ENCODE results near the gene TIGAR.

The TIGAR gene, protein sequence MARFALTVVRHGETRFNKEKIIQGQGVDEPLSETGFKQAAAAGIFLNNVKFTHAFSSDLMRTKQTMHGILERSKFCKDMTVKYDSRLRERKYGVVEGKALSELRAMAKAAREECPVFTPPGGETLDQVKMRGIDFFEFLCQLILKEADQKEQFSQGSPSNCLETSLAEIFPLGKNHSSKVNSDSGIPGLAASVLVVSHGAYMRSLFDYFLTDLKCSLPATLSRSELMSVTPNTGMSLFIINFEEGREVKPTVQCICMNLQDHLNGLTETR

DNA sequence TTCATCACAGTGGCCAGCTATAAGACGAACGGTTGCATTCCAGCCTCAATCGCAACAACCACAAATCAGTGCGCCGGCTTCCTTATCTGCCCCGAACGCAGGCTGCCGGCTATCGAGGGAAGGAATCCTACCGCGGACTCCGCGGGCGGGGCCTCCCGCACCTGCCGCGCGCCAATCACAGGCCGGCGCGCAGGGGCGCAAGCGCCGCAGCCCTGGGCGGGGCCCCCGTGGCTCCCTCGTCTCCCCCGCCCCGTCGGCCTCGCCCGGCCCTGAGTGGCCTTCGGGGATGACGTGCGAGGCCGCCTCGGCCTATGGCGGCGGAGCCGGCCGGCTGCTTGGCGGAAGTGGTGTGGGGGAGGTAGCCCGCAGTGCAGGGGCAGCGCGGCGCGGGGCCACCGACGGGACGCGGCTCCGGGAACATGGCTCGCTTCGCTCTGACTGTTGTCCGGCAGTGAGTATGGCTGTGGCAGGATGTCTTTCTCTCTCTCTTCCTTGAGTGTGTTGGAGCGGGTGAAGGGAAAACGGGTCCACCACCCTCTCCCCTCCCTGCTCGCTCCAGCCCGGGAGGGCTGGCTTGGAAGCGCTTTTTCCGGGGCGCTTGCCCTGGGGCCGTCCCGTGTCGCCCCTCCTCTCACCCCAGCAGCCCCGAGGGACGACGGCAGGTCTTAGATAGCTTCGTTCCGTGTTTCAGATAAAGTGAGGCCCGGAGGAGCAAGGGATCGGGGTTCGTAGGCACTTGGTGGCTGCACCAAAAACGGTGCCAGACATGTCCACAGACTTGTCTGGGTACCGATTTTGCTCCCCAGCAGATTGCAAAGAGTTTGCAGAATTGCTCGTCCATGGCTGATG, at the start of gene TIGAR:
Gene TIGAR, plus strand, starts transcription at position 361 of the 849 bp plus-strand sequence. Its CDS starts 59 bp downstream, at position 420.
- peak; percentile 93 for DNase-seq

GRCh38 chr12:4271717-4272423, 49.1 kb upstream of the TIGAR start:
- DNase-seq, result peak; percentile 89

GRCh38 chr12:4272424-4273272, 48.4 kb upstream of the TIGAR start:
- DNase-seq, result peak; percentile 77

GRCh38 chr12:4273273-4273651, 47.8 kb upstream of the TIGAR start:
- no peak for DNase-seq

DNA sequence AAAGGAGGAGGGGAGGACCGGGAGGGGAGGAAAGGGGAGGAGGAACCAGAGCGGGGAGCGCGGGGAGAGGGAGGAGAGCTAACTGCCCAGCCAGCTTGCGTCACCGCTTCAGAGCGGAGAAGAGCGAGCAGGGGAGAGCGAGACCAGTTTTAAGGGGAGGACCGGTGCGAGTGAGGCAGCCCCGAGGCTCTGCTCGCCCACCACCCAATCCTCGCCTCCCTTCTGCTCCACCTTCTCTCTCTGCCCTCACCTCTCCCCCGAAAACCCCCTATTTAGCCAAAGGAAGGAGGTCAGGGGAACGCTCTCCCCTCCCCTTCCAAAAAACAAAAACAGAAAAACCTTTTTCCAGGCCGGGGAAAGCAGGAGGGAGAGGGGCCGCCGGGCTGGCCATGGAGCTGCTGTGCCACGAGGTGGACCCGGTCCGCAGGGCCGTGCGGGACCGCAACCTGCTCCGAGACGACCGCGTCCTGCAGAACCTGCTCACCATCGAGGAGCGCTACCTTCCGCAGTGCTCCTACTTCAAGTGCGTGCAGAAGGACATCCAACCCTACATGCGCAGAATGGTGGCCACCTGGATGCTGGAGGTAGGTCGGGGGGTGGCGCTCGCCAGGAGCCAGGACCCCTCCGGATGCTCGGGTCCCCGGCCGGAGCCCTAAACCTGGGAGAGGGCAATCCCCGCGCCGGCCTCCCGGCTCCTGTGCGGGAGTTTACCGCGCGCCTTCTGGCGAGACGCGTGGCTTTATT, 47.2 kb upstream of the TIGAR start, which contains the start of gene CCND2:
Gene CCND2, plus strand, starts transcription at position 111 of the 744 bp plus-strand sequence. Its CDS starts 279 bp downstream, at position 390.
- DNase-seq, result peak; percentile 79

DNA sequence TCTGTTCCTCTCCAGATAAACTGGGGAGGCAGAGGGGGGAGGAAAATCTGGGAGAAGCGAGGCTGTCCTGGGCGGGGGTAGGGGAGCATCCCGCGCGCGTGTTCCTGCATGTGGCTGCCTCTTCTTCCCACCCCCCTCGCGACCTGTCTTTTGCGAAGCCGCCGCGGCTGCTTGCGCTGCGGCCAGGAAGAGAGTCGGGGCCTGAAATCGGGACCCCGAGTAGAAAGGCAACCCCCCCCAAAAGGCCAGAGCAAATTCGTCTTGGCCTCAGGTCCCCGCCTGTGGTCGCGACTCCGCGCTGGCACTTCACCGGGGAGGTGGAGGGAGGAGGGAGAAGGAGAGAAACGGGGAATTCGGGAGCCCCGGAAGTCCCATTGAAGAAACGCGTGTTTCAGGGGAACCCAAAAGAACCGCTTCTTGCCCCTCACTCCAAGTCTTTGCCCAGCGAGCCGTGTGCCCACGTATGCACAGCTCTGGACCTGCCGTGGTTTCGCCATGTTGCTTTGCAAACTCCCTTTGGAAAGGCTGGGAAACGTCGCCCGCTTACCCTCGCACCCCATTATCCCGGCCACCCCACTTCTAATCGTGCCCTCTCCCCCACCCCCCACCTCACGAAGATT, 46.5 kb upstream of the TIGAR start:
- peak; percentile 41 for DNase-seq

DNA sequence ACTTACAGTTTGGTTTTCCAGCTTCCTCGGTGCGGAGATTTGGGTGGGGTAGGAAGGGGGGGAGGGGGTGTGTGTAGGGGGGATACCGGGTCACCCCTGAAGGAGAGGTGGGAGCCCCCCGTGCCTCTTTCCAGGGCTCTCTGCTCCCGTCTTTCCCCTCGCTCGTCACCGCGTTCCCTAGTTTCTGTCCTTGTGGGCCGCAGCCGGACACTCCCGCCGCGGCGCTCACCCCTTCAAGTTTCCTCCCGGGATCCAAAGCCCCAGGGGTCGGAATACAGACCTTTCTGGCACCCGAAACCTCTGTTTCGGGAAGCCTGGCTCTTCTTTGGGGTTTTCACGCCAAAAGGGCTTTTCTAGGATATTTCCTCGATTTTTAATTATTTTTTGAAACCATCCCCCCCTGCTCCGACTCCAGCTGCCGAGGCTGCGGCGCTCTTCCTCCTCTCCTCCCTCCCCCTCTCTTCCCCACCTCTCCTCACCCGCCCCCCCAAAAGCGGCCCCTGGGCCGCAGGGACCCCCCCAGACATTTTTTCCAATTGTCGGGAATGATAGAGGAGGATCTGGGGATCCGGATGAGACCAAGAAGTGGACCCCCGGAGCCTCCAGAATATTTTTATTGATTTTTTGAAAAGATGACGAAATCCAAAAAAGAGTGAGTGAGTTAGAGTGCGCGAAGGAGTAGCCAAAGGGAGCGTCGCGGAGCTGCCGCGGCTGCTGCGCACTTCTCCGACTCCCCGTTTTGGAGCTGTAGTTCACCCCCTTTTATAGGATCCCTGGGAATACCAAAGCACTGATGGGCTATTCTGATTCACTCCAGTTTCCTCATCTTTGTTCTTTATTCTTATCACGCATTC, 45.8 kb upstream of the TIGAR start:
- no peak for DNase-seq

GRCh38 chr12:4275870-4276301, 45.1 kb upstream of the TIGAR start:
- DNase-seq, result no peak

- peak; percentile 86 for DNase-seq
These were observed 44.3 kb upstream of the TIGAR start for GRCh38 chr12:4276524-4277204.

- DNase-seq, result no peak
These were observed 43.8 kb upstream of the TIGAR start for GRCh38 chr12:4277205-4277543.

DNA sequence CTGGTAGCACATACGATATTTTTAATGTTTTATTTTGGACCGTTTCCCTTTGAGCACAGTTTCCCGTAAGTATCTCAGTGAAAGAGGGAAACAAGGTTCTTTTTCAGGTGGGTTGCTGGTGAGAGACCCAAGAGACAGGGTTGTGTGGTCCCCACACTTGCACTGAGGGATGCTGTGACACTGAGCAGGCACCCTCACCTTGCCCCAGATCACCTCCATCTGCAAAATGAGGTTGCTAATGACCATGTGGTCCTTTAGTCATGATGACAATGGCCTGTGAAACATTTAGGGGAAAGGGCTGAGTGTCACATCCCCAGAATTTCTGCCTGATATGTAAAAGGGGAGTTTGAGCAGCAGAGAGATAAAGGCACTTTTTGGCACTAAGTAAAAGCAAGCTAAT, 43.2 kb upstream of the TIGAR start:
- no peak for DNase-seq

DNA sequence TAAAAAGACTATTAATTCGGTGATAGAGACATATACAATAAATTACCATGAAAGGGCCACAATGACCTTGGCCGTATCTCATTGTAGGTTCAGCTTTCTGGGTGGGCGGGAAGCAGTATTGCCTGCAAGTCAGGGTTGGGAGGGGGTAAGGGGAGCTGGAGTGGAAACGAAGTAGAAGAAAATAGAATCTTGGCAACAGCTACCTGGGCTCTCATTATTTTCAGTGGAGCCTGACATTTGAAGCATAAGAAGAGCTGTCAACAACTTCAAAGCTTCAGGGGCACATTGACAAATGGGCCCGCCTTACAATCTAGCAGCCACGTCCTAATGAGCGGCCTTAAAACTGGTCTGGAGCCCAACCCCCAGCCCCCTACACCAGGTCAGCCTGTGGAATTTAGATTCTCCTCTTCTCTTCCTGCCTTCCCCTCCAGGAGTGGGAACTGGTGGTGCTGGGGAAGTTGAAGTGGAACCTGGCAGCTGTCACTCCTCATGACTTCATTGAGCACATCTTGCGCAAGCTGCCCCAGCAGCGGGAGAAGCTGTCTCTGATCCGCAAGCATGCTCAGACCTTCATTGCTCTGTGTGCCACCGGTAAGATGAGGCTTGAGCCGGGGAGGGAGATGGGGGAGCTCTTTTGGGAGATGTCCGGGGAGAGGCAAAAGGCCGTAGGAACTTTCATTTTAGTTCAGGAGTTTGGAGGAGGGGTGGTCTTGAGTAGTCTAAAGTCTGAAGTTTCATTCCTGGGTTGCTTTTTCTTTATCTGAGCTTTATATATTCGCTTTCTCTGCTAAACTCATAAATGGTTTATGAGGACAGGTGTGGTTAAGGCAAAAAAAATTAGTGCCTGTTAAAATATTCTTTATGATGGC, 42.5 kb upstream of the TIGAR start:
- DNase-seq, result no peak

- no peak for DNase-seq
These were observed 41.8 kb upstream of the TIGAR start for GRCh38 chr12:4279198-4279690.

DNA sequence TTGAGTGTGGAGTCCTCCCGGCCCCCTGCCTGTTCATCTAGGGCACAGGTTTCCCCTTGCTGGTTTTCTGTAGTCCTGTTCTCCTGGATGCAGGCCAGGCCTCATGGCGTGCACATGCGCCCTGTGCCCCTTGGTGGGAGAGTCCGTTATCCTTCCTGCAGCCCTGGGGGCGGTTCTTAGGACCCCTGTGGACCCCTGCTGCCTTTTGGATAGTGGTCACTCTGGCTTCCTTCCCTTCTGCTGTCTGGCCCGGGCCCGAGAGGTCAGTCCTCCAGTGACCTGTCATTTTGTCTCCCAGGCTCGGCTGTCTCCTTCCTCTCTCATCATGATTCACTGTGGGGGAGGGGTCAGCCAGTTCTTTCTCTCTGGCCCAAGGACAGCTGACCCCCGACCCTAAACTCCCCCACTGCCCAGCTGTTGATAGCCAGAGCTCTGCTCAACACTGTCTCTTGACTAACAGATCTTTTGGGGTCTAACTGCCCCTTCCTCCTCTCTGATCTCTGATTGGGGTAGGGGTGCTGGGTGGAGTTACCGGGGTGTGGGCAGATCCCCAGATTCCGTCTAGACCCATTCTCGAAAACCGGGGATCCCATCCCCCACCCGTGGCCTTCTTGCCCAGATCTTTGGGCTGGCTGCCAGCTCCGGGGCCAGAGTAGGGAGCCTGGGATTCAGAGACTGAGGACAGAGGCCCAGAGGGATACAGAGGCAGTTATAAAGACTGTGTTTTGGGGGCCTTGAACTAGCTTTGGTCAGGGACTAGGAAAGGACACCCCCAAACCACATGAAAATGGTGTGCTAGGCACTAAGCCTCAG, 40.5 kb upstream of the TIGAR start:
- DNase-seq, result no peak

- DNase-seq, result no peak
These were observed 39.8 kb upstream of the TIGAR start for GRCh38 chr12:4281173-4281654.

- no peak for DNase-seq
These were observed 38.7 kb upstream of the TIGAR start for GRCh38 chr12:4282103-4282891.
